Bronchus fibroblast of lung (primary cell): Measurements from ENCODE around the gene XRCC4. TPM values are rescaled to one million over a fixed set of nuclear protein-coding genes. Genes with fewer than 3 reads are reported as not detected.

Experiments
- total RNA-seq: library from RNA; depleted of rRNA; stranded (reverse); fragments of >200 nt; gene quantifications from 2 replicates; pipeline ENCODE4 v1.2.3, GENCODE V29; 2015

The XRCC4 gene
- 9.5 and 11.8 TPM in 2 replicates for total RNA-seq

GRCh38 chr5:83076742-83077661, at the start of gene XRCC4, which contains the start of gene TMEM167A:
TSS of gene XRCC4 (plus strand) at chr5:83077547. CDS start at chr5:83104920, 27,373 bp downstream.
TSS of gene TMEM167A (minus strand) at chr5:83077394. CDS start at chr5:83077323, 71 bp downstream.

Other genes with a start within 250 kb of the XRCC4 start
- 25.1 and 38.0 TPM in 2 replicates for gene TMEM167A, start 153 bp upstream of the XRCC4 start, total RNA-seq